HTERT RPE-1 (cell line): Measurements from ENCODE around the gene OR51A7.
"Not testable (repeated sequence)": the region's sequence is repeated elsewhere in the genome, so short reads cannot be mapped to it uniquely, and the experiment has no call there.

Experiments
- in situ Hi-C: fragments of 300-500 bp; cut with MboI; formaldehyde crosslinking; loops from 4 replicates; pipeline ENCODE4 v1.14.3; 2020; ENCODE audit warnings: low sequenced_read_pairs

OR51A7 gene

GRCh38 chr11:4947505-4947904 is 43.9 kb downstream of the OR51A7 start, which contains the start of gene OR51A4:
Gene OR51A4 (minus strand): TSS chr11:4947605. CDS start chr11:4947100, 505 bp downstream.
- in situ Hi-C loops, result no loop called here

- in situ Hi-C loops, result not testable (repeated sequence)
These were observed 52.0 kb downstream of the OR51A7 start, which contains the start of gene OR51A2 for GRCh38 chr11:4955613-4956012. Gene OR51A2 (minus strand): TSS chr11:4955713. CDS start chr11:4955713, 0 bp downstream.

- in situ Hi-C loops, result no loop called here
These were observed 53.8 kb downstream of the OR51A7 start for GRCh38 chr11:4957396-4957795.
